Measurements from ENCODE around the gene UBE2U.
"Not testable (repeated sequence)": the region's sequence is repeated elsewhere in the genome, so short reads cannot be mapped to it uniquely, and the experiment has no call there.

Gene UBE2U

GRCh38 chr1:64194168-64195080 is 9.0 kb upstream of the UBE2U start:
- peak in 1 of 2 donors; percentile 21 for DNase-seq

GRCh38 chr1:64195081-64195395 is 8.4 kb upstream of the UBE2U start:
- no peak for DNase-seq

GRCh38 chr1:64196074-64196870 is 7.2 kb upstream of the UBE2U start:
- no peak for DNase-seq

GRCh38 chr1:64197076-64197475 is 6.3 kb upstream of the UBE2U start:
- no peak for DNase-seq

- peak in 1 of 2 donors; percentile 31 for DNase-seq
Observed at GRCh38 chr1:64199154-64199553, 4.3 kb upstream of the UBE2U start.

GRCh38 chr1:64200064-64200463 is 3.4 kb upstream of the UBE2U start:
- DNase-seq, result no peak

GRCh38 chr1:64209221-64209620 is 5.8 kb downstream of the UBE2U start:
- DNase-seq, result no peak

GRCh38 chr1:64212031-64212430 is 8.6 kb downstream of the UBE2U start:
- no peak for DNase-seq

- DNase-seq, result no peak
Observed at GRCh38 chr1:64215576-64215975, 12.2 kb downstream of the UBE2U start.

GRCh38 chr1:64220241-64220640 is 16.8 kb downstream of the UBE2U start:
- DNase-seq, result no peak

GRCh38 chr1:64223329-64224151 is 20.1 kb downstream of the UBE2U start:
- DNase-seq, result no peak

- not testable (repeated sequence) for DNase-seq
Observed at GRCh38 chr1:64224236-64224635, 20.8 kb downstream of the UBE2U start.

GRCh38 chr1:64228167-64228957 is 24.9 kb downstream of the UBE2U start:
- DNase-seq, result no peak

GRCh38 chr1:64229307-64229706 is 25.9 kb downstream of the UBE2U start:
- no peak for DNase-seq

- peak in 1 of 2 donors; percentile 20 for DNase-seq
Observed at GRCh38 chr1:64231153-64231552, 27.7 kb downstream of the UBE2U start.

- no peak for DNase-seq
Observed at GRCh38 chr1:64231654-64232053, 28.2 kb downstream of the UBE2U start.

- no peak for DNase-seq
Observed at GRCh38 chr1:64234714-64235113, 31.3 kb downstream of the UBE2U start.

GRCh38 chr1:64235181-64235580 is 31.8 kb downstream of the UBE2U start:
- DNase-seq, result no peak

GRCh38 chr1:64235910-64236309 is 32.5 kb downstream of the UBE2U start:
- DNase-seq, result no peak

GRCh38 chr1:64236541-64236954 is 33.1 kb downstream of the UBE2U start:
- DNase-seq, result no peak

- DNase-seq, result not testable (repeated sequence)
Observed at GRCh38 chr1:64239519-64239918, 36.1 kb downstream of the UBE2U start.

- DNase-seq, result no peak
Observed at GRCh38 chr1:64240206-64240605, 36.8 kb downstream of the UBE2U start.
